Measurements from ENCODE around the gene ABCG4. TPM values are rescaled to one million over a fixed set of nuclear protein-coding genes. Genes with fewer than 3 reads are reported as not detected.

ABCG4 gene
- total RNA-seq, 3 donors from 2014 or later, result 0.16 TPM; not detected in 2

DNA sequence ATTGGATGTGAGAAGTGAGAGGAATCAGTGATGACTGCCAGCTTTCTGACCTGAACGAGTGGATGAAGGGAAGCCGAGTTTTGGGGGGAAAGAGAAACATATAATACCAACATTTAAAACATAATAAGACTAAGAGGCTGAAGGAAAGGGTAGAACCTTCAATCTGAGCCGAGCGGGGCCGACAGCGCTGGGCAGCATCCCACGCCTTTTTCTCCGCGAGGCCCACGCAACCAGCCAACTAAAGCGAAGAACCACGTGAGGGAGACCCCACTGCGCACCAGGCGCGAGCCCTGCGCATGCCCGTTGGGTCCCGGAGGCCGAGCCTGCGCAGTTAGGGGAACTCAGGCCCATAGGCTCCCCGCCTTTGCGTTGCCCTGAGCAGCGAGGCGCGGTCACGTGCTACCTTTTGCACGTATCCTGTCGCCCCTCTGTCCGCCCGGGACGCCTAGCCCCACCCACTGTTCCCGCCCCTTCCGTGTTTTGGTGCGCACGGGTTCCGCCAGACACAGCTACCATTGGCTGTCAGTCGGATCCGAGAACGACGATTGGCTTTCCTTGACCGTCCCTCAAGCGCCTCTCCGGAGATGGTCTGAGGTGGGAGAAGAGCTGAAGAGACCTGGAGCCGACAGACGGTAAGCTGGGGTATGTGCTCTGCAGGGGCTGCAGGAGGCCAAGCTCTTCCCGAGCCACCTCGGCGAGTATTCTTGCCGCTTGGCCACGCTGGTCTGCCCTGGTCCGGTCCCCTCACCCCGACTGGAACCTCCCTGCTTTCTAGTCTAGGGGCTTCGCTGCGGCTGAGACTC lies 27.6 kb upstream of the ABCG4 start, which contains the start of gene HINFP:
TSS of gene HINFP (plus strand) at position 573 of the 803 bp plus-strand sequence. CDS start 5,365 bp downstream, outside the sequence.
- DNase-seq (ENCODE audit: low spot score in 2 of 2), result peak; percentile 100

DNA sequence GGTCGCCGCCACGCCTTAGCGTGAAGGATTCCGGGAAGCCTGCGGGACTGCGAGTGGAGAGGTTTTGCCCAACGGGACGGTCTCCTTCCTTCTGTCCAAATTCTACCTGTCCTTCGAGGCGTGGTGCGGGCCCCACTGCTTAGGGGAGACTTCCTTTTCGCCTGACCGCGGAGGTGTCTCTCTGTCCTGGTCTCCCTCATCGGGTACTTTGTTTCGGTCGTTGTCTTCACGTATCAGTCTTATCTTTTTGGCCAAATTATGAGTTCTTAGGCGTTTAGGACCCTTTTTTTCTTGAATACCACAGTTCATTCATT lies 27.1 kb upstream of the ABCG4 start:
- no peaks in the 10 kb centered on the region for H3K36me3 ChIP-seq
- H3K27ac ChIP-seq, result peak overlapping the region; percentile 79 to 89
- intact Hi-C loops (cut with DNase I; ENCODE audit: low total_unique reads), result no loop called here
- no peak for TF ChIP-seq POLR2AphosphoS5 (IDR thresholded peaks at IDR 0.05)
- TF ChIP-seq, protein P1, sequence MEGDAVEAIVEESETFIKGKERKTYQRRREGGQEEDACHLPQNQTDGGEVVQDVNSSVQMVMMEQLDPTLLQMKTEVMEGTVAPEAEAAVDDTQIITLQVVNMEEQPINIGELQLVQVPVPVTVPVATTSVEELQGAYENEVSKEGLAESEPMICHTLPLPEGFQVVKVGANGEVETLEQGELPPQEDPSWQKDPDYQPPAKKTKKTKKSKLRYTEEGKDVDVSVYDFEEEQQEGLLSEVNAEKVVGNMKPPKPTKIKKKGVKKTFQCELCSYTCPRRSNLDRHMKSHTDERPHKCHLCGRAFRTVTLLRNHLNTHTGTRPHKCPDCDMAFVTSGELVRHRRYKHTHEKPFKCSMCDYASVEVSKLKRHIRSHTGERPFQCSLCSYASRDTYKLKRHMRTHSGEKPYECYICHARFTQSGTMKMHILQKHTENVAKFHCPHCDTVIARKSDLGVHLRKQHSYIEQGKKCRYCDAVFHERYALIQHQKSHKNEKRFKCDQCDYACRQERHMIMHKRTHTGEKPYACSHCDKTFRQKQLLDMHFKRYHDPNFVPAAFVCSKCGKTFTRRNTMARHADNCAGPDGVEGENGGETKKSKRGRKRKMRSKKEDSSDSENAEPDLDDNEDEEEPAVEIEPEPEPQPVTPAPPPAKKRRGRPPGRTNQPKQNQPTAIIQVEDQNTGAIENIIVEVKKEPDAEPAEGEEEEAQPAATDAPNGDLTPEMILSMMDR (IDR thresholded peaks at IDR 0.05), result no peak
- no peak for TF ChIP-seq POLR2A (IDR thresholded peaks at IDR 0.05)
- H3K9me3 ChIP-seq, result no peaks in the 10 kb centered on the region
- H3K4me3 ChIP-seq, result peak overlapping the region; percentile 87 to 92 (median 91)
- DNase-seq (ENCODE audit: low spot score in 2 of 2), result no peak
- H3K27me3 ChIP-seq, result no peaks in the 10 kb centered on the region
- peaks cover 4 to 12% of the 10 kb centered on the region in 2 donors for H3K4me1 ChIP-seq

More for the DNA sequence above, 27.6 kb upstream of the ABCG4 start, which contains the start of gene HINFP:
- TF ChIP-seq, protein P1 (IDR thresholded peaks at IDR 0.05), result no peak
- TF ChIP-seq POLR2AphosphoS5 (IDR thresholded peaks at IDR 0.05) (peak; percentile 72 to 91 (median 86)), POLR2A (IDR thresholded peaks at IDR 0.05) (peak; percentile 78)
- peaks cover 4 to 12% of the 10 kb centered on the region in 2 donors for H3K4me1 ChIP-seq
- no peaks in the 10 kb centered on the region for H3K36me3 ChIP-seq
- intact Hi-C loops (cut with DNase I; ENCODE audit: low total_unique reads), result no loop called here
- peak within 1 kb of the TSS; percentile 87 to 92 (median 91) for H3K4me3 ChIP-seq
- H3K9me3 ChIP-seq, result no peaks in the 10 kb centered on the region
- peak within 1 kb of the TSS; percentile 86 to 89 for H3K27ac ChIP-seq
- no peaks in the 10 kb centered on the region for H3K27me3 ChIP-seq

DNA sequence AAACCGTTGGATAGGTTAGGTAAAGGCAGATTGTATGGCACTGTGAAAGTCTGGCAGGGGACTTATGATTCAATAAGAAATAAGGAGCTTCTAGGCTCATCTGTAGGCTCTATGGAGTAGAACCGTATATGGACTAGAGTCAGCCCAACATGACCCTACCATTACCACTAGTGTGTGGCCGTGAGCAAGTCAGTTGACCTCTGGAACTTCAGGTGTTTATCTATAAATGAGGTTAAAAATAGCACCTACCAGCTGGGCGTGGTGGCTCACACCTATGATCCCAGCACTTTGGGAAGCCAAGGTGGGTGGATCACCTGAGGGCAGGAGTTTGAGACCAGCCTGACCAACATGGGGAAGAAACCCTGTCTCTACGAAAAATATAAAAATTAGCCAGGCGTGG lies 23.0 kb upstream of the ABCG4 start:
- no peak overlapping the region for H3K4me3 ChIP-seq
- H3K27ac ChIP-seq, result no peak overlapping the region
- intact Hi-C loops (cut with DNase I; ENCODE audit: low total_unique reads), result no loop called here
- no peaks in the 10 kb centered on the region for H3K27me3 ChIP-seq
- peaks cover 4 to 7% of the 10 kb centered on the region in 2 donors for H3K4me1 ChIP-seq
- no peak for DNase-seq (ENCODE audit: low spot score in 2 of 2)
- no peaks in the 10 kb centered on the region for H3K9me3 ChIP-seq
- no peak for TF ChIP-seq POLR2A (IDR thresholded peaks at IDR 0.05)
- TF ChIP-seq POLR2AphosphoS5 (IDR thresholded peaks at IDR 0.05), result no peak
- TF ChIP-seq, protein P1 (IDR thresholded peaks at IDR 0.05), result no peak
- H3K36me3 ChIP-seq, result no peaks in the 10 kb centered on the region

DNA sequence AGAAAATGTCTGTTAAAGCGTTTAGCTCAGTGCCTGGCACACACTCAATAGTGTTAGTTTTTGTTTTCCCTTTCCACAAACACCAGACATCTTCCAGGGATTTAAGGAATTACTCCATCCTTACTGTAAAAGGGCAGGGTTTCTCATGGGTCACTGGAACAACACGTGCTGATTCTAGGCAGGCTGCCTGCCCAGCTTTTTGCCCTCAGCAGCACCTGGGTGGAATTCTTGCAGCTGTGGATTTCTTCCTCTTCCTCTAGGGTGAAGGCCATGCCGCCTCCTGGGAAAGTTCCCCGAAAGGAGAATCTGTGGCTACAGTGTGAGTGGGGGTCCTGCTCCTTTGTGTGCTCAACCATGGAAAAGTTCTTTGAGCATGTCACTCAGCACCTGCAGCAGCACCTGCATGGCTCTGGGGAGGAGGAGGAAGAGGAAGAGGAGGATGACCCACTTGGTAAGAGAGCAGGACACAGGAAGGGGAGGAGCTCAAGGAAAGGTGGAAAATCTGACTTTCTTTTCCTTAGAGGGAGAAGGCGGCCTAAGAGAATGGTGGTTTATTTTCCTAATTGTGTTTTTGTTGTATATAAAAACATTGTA lies 22.1 kb upstream of the ABCG4 start:
- intact Hi-C loops (cut with DNase I; ENCODE audit: low total_unique reads), result no loop called here

More for the DNA sequence above, 22.1 kb upstream of the ABCG4 start:
- no peaks in the 10 kb centered on the region for H3K36me3 ChIP-seq
- H3K4me3 ChIP-seq, result no peak overlapping the region
- no peak overlapping the region for H3K27ac ChIP-seq
- H3K4me1 ChIP-seq, result peaks cover 4 to 7% of the 10 kb centered on the region in 2 donors
- no peaks in the 10 kb centered on the region for H3K27me3 ChIP-seq
- TF ChIP-seq, protein P1 (IDR thresholded peaks at IDR 0.05), result no peak
- H3K9me3 ChIP-seq, result no peaks in the 10 kb centered on the region
- DNase-seq (ENCODE audit: low spot score in 2 of 2), result no peak
